Measurements from ENCODE around the gene TRPM3.
"Not testable (repeated sequence)": the region's sequence is repeated elsewhere in the genome, so short reads cannot be mapped to it uniquely, and the experiment has no call there.

Gene TRPM3

GRCh38 chr9:70811638-70812037, 309.8 kb downstream of the TRPM3 start:
- no peak for DNase-seq

- DNase-seq, result no peak
Observed at GRCh38 chr9:70806875-70807274, 314.5 kb downstream of the TRPM3 start.

GRCh38 chr9:70805949-70806348, 315.5 kb downstream of the TRPM3 start:
- no peak for DNase-seq

- DNase-seq, result no peak
Observed at GRCh38 chr9:70802758-70803436, 318.5 kb downstream of the TRPM3 start.

- no peak for DNase-seq
Observed at GRCh38 chr9:70802206-70802605, 319.2 kb downstream of the TRPM3 start.

- DNase-seq, result peak; percentile 24
Observed at GRCh38 chr9:70801181-70801829, 320.1 kb downstream of the TRPM3 start.

- no peak for DNase-seq
Observed at GRCh38 chr9:70798018-70798417, 323.4 kb downstream of the TRPM3 start.

GRCh38 chr9:70795841-70796240, 325.6 kb downstream of the TRPM3 start:
- DNase-seq, result no peak

- DNase-seq, result no peak
Observed at GRCh38 chr9:70792796-70793195, 328.6 kb downstream of the TRPM3 start.

GRCh38 chr9:70791936-70792335, 329.5 kb downstream of the TRPM3 start:
- no peak for DNase-seq

- DNase-seq, result no peak
Observed at GRCh38 chr9:70789086-70789485, 332.3 kb downstream of the TRPM3 start.

- no peak for DNase-seq
Observed at GRCh38 chr9:70784456-70784855, 337.0 kb downstream of the TRPM3 start.

- no peak for DNase-seq
Observed at GRCh38 chr9:70778568-70778967, 342.9 kb downstream of the TRPM3 start.

GRCh38 chr9:70773579-70773978, 347.8 kb downstream of the TRPM3 start:
- DNase-seq, result no peak

- DNase-seq, result no peak
Observed at GRCh38 chr9:70772601-70773000, 348.8 kb downstream of the TRPM3 start.

- no peak for DNase-seq
Observed at GRCh38 chr9:70765946-70766345, 355.5 kb downstream of the TRPM3 start.

- no peak for DNase-seq
Observed at GRCh38 chr9:70761139-70761670, 360.2 kb downstream of the TRPM3 start.

GRCh38 chr9:70760228-70760627, 361.2 kb downstream of the TRPM3 start:
- no peak for DNase-seq

- DNase-seq, result no peak
Observed at GRCh38 chr9:70753311-70753710, 368.1 kb downstream of the TRPM3 start.

GRCh38 chr9:70749066-70749465, 372.4 kb downstream of the TRPM3 start:
- no peak for DNase-seq

GRCh38 chr9:70747261-70747718, 374.1 kb downstream of the TRPM3 start:
- DNase-seq, result no peak

- DNase-seq, result no peak
Observed at GRCh38 chr9:70746760-70747159, 374.7 kb downstream of the TRPM3 start.

- DNase-seq, result no peak
Observed at GRCh38 chr9:70746316-70746715, 375.1 kb downstream of the TRPM3 start.

GRCh38 chr9:70724794-70725193, 396.6 kb downstream of the TRPM3 start:
- DNase-seq, result not testable (repeated sequence)

Measured in NCI-H446 treated with DMSO at 0.1 percent for 48 hours (cell line).